Stimulated activated CD4-positive, alpha-beta T cell treated with anti-CD3 and anti-CD28 coated beads, Interleukin-4, amount 100 ng/mL, for 1 hour (primary cell): ENCODE results near the gene TRAPPC13.

Experiments
- DNase-seq: peaks from one replicate; pipeline ENCODE4 v3.0.0-alpha.2; 2020

The TRAPPC13 gene

DNA sequence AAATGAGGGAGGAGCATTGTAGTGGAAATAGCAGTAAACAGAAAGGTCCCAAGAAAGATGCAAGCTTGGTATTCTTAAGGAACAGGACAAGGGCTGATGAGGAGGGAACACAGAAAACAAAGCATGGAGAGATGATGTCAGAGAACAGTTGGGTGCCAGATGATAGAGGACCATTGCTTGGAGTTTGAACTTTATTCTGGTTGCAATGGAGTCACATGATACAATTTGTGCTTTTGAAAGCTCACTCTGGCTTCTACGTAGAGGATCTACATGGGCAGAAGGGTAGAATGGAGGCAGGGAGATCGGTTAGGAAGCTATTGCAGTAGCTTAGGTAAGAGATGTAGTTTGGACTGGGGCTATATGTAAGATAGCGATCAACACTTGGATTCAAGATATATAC, 57.3 kb downstream of the TRAPPC13 start:
- no peak for DNase-seq

DNA sequence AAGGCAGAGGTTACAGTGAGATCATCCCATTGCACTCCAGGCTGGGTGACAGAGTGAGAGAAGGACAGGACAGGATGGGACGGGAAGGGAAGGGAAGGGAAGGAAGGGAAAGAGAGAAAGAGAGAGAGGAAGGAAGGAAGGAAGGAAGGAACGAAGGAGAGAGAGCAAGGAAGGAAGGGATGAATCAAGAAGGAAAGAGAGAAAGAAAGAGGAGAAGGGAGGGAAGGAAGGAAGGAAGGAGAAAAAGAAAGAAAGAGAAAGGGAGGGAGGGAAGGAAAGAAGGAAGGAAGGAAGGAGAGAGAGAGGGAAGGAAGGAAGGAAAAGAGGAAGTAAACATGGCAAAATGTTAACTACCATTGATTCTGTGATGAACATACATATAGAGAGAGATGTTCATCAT, 68.3 kb downstream of the TRAPPC13 start:
- no peak for DNase-seq

DNA sequence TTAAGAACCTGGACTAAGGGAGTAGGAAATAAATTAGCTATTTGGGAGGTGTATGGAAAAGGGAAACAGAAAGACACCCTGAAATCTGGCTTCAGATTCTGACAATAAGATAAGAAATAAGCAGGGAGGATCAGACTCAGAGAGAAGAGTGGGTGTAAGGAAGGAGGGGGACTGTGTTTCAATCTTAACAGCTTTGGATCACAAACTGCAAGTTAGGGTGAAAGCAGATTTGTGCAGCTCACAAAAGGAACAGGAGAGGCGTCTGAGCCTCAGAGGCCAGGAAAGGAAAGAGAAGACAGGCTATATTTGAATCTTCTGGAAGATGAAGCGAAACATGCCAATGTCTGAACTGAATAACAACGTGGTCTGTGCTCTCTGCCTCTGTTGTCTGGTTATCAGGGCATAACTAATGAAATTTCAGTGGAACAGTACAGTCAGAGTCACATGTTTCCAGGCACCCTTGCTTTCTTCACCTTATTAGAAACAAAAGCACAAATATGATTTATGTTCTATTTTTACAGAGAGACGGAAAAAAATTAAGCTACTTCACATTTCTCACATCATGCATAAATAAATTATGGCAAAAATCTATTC, 70.4 kb downstream of the TRAPPC13 start:
- no peak for DNase-seq

DNA sequence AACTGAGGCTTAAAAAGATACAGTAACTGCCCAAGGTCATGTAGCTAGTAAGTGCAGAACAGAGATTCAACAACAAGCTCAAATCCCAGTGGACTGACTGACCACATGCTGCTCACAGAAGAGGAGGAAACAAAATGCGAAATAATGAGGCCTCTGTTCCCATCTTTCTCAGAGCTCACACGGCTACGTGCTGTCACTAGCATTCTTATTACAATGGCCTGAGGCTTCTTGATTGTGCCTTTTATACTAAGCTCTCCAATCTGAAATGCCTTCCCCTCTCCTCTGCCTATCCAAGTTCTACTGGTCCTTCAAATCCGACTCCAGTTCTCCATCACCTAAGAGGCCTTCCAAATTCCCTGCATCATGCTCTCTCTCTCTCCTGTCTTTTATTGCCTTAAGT, 71.1 kb downstream of the TRAPPC13 start:
- no peak for DNase-seq

DNA sequence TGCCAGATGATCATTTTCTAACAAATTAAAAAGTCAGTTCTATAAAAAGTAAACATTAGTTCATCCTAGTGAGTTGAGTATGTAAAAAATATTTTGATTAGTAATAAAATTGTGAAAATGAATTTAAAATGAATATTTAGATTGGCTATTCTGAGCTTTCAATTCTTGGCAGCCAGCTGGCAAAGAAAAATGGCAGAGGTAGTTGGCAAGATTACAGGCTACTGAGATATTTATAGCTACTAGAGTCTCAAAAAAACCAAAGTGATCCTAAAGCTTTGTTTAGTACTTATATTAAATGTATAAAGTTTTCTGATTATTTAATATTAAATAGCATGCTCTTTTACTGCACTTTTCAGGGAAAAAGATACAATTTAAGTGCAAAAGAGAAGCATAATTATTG, 72.1 kb downstream of the TRAPPC13 start:
- no peak for DNase-seq

DNA sequence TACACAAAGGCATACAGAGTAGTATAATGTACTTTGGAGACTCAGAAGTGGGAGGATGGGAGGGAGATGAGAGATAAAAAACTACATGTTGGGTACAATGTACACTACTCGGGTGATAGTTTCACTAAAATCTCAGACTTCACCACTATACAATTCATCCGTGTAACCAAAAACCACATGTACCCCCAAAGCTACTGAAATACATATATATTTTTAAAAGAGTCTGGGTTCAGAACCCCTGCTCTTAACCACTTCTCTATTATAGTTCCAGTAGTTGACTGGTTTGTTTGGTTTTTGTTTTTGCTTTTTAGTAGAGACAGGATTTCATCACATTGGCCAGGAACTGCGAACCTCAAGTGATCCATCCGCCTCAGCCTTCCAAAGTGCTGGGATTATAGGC, 74.5 kb downstream of the TRAPPC13 start:
- no peak for DNase-seq

DNA sequence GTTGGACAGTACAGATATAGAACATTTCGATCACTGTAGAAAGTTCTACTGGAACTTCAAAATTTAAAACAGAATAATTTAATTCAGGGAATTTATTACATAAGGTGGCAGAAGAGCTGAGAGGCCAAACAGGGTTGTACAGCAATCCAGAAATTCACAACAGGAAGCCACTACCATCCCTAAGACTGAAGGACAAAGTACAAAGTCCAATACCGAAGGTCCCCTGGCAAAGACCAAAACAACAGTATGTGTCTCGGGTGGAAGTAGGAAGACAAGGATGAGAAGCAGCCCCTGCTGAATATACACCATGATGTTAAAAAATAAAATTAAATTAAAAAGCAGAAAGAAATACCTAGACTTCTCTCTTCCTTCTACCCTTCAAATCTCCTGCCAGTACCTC, 77.2 kb downstream of the TRAPPC13 start:
- no peak for DNase-seq

DNA sequence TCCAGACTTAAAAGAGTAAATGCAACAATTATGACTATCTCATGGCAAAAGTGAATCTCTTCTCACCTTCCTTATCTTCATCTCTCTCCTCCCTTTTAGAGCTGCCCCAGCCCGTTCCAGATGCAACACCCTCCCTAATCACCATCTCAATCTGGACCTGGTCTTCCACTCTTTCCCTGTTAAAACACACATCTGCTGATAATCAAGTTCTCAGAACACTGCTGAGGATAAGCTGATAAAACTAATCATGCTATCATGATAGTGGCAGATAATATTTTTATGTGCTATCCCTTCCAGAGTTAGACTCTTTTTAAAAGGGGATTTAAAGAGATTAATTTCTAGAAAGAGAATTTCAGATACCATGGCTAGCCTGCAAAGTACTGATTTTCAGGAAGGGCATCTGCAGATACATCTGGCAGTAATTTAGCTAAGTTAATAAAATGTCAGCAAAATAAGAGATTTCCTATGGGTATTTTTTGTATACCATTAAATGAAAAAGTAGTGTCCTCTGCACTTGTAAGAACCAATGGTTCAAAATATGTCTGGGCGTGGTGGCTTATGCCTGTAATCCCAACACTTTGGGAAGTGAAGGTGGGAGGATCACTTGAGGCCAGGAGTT, 79.9 kb downstream of the TRAPPC13 start:
- no peak for DNase-seq

DNA sequence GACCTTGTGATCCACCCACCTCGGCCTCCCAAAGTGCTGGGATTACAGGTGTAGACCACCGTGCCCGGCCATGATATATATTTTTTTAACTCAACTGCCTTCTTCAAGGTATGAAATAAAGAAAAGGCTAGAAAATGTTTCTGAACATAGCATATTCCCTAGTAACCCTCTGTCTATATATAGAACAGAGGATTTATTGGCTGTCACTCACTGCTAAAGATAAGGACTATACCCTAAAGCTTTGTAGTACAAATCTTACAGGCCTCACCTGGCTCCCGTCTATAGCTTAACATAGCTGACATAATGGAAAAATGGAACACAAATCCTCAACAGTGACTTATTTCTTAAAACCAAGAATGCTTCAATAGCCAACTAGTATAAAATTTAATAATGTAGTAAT, 82.8 kb downstream of the TRAPPC13 start:
- no peak for DNase-seq

DNA sequence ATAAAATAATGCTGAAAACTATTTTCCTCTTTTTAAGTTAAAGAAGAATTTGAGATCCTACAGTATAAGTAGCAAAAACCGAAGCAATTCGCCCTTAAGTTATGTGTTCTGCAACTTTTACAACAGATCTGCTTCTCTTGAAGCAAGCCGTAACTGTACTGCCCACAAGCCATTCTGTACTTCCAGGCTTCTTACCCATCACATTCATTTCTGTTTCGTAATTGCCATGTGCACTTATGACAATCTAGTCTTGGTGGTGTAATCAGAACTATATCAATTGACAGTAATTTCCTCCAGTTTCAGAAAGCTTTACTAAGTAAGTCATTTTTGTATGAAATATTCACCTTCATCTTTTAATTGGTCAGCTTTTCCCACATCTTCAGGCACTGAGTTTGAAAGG, 83.3 kb downstream of the TRAPPC13 start:
- DNase-seq: no peak
